Measurements from ENCODE around the gene RNASE8. TPM values are rescaled to one million over a fixed set of nuclear protein-coding genes. Genes with fewer than 3 reads are reported as not detected.
"Not testable (repeated sequence)": the region's sequence is repeated elsewhere in the genome, so short reads cannot be mapped to it uniquely, and the experiment has no call there.

Gene RNASE8
- total RNA-seq, 1 donor from 2014 or later = not detected

- H3K36me3 Mint-ChIP-seq (ENCODE audit: unreplicated experiment) = no peaks in the 10 kb centered on the region
- H3K4me1 Mint-ChIP-seq (ENCODE audit: unreplicated experiment) = peaks cover 31% of the 10 kb centered on the region
- TF ChIP-seq CTCF (IDR thresholded peaks at IDR 0.05) = no peak
- DNase-seq (ENCODE audit: extremely low spot score, unreplicated experiment) = no peak
- no peaks in the 10 kb centered on the region for H3K9me3 Mint-ChIP-seq (ENCODE audit: unreplicated experiment)
- H3K27me3 Mint-ChIP-seq (ENCODE audit: unreplicated experiment) = peaks cover 32% of the 10 kb centered on the region
- peak overlapping the region; percentile 28 for H3K27ac Mint-ChIP-seq (ENCODE audit: unreplicated experiment)
- no peak overlapping the region for H3K4me3 Mint-ChIP-seq (ENCODE audit: unreplicated experiment)
Observed at GRCh38 chr14:21038441-21039422, 18.9 kb upstream of the RNASE8 start.

- TF ChIP-seq CTCF (IDR thresholded peaks at IDR 0.05) = peak; percentile 76
- no peaks in the 10 kb centered on the region for H3K9me3 Mint-ChIP-seq (ENCODE audit: unreplicated experiment)
- DNase-seq (ENCODE audit: extremely low spot score, unreplicated experiment) = no peak
- H3K27ac Mint-ChIP-seq (ENCODE audit: unreplicated experiment) = no peak overlapping the region
- H3K4me1 Mint-ChIP-seq (ENCODE audit: unreplicated experiment) = peaks cover 38% of the 10 kb centered on the region
- H3K4me3 Mint-ChIP-seq (ENCODE audit: unreplicated experiment) = no peak overlapping the region
- no peaks in the 10 kb centered on the region for H3K36me3 Mint-ChIP-seq (ENCODE audit: unreplicated experiment)
- H3K27me3 Mint-ChIP-seq (ENCODE audit: unreplicated experiment) = peaks cover 31% of the 10 kb centered on the region
Observed at GRCh38 chr14:21039585-21040369, 17.8 kb upstream of the RNASE8 start.

- no peaks in the 10 kb centered on the region for H3K36me3 Mint-ChIP-seq (ENCODE audit: unreplicated experiment)
- H3K9me3 Mint-ChIP-seq (ENCODE audit: unreplicated experiment) = no peaks in the 10 kb centered on the region
- no peak for DNase-seq (ENCODE audit: extremely low spot score, unreplicated experiment)
Observed at GRCh38 chr14:21040370-21040925, 17.2 kb upstream of the RNASE8 start.

GRCh38 chr14:21040941-21041340 is 16.7 kb upstream of the RNASE8 start:
- H3K36me3 Mint-ChIP-seq (ENCODE audit: unreplicated experiment); H3K9me3 Mint-ChIP-seq (ENCODE audit: unreplicated experiment); H3K27ac Mint-ChIP-seq (ENCODE audit: unreplicated experiment); H3K4me3 Mint-ChIP-seq (ENCODE audit: unreplicated experiment); DNase-seq (ENCODE audit: extremely low spot score, unreplicated experiment): not testable (repeated sequence)
- H3K27me3 Mint-ChIP-seq (ENCODE audit: unreplicated experiment) = peaks cover 33% of the 10 kb centered on the region
- H3K4me1 Mint-ChIP-seq (ENCODE audit: unreplicated experiment) = peaks cover 38% of the 10 kb centered on the region

More at GRCh38 chr14:21040370-21040925, 17.2 kb upstream of the RNASE8 start:
- no peak overlapping the region for H3K27ac Mint-ChIP-seq (ENCODE audit: unreplicated experiment)
- peaks cover 33% of the 10 kb centered on the region for H3K27me3 Mint-ChIP-seq (ENCODE audit: unreplicated experiment)
- peaks cover 38% of the 10 kb centered on the region for H3K4me1 Mint-ChIP-seq (ENCODE audit: unreplicated experiment)
- no peak overlapping the region for H3K4me3 Mint-ChIP-seq (ENCODE audit: unreplicated experiment)
- no peak for TF ChIP-seq CTCF (IDR thresholded peaks at IDR 0.05)

GRCh38 chr14:21041676-21042433 is 15.8 kb upstream of the RNASE8 start, which contains the start of gene RNASE7:
TSS of gene RNASE7 (plus strand) at chr14:21042362. CDS start at chr14:21042993, 631 bp downstream.
- Mint-ChIP-seq H3K27me3 (ENCODE audit: unreplicated experiment) (peaks cover 30% of the 10 kb centered on the region), H3K27ac (ENCODE audit: unreplicated experiment) (peak within 1 kb of the TSS; percentile 55), H3K4me1 (ENCODE audit: unreplicated experiment) (peaks cover 38% of the 10 kb centered on the region)

More at GRCh38 chr14:21041676-21042433, 15.8 kb upstream of the RNASE8 start, which contains the start of gene RNASE7:
- no peak for DNase-seq (ENCODE audit: extremely low spot score, unreplicated experiment)
- H3K36me3 Mint-ChIP-seq (ENCODE audit: unreplicated experiment) = no peaks in the 10 kb centered on the region
- no peak within 1 kb of the TSS for H3K4me3 Mint-ChIP-seq (ENCODE audit: unreplicated experiment)
- no peak for TF ChIP-seq CTCF (IDR thresholded peaks at IDR 0.05)
- no peaks in the 10 kb centered on the region for H3K9me3 Mint-ChIP-seq (ENCODE audit: unreplicated experiment)

Data from osteocyte (in vitro differentiated cells).